Mesenchymal stem cell (in vitro differentiated cells and primary cell): ENCODE measurements around the gene GGCX.

Source experiments
- DNase-seq: peaks from one replicate; pipeline ENCODE4 v3.0.0-alpha.2; 2013
- H2AFZ ChIP-seq: one replicate; pipeline ENCODE4 v1.6.1; 2013; ENCODE audit warnings: low read depth, mild to moderate bottlenecking, control low read depth, inconsistent platforms, low read length, moderate library complexity
- H2AK5ac ChIP-seq: 2 replicates; pipeline ENCODE4 v1.6.1; 2013; ENCODE audit warnings: low read length, moderate library complexity, mild to moderate bottlenecking, inconsistent platforms; ENCODE audit not compliant: severe bottlenecking
- H2BK120ac ChIP-seq: one replicate; pipeline ENCODE4 v1.6.1; 2013; ENCODE audit warnings: low read depth, mild to moderate bottlenecking, inconsistent platforms, low read length, moderate library complexity
- H2BK12ac ChIP-seq, 2 experiments: one replicate each; pipeline ENCODE4 v1.6.1; 2013; ENCODE audit warnings: inconsistent platforms in 2 of 2, low read length in 2 of 2, mild to moderate bottlenecking in 2 of 2, moderate library complexity in 2 of 2, control low read depth in 1 of 2
- H2BK15ac ChIP-seq: one replicate; pipeline ENCODE4 v1.6.1; 2013; ENCODE audit warnings: mild to moderate bottlenecking, low read depth, inconsistent platforms; ENCODE audit not compliant: poor library complexity, severe bottlenecking
- H2BK5ac ChIP-seq: 2 replicates; pipeline ENCODE4 v1.6.1; 2013; ENCODE audit warnings: low read depth, mild to moderate bottlenecking, low read length, control low read depth, inconsistent platforms; ENCODE audit not compliant: poor library complexity, severe bottlenecking
- H3K14ac ChIP-seq, 2 experiments: one replicate each; pipeline ENCODE4 v1.6.1; 2013; ENCODE audit warnings: inconsistent platforms in 2 of 2, low read length in 2 of 2, control low read depth in 1 of 2, mild to moderate bottlenecking in 1 of 2, moderate library complexity in 1 of 2
- H3K18ac ChIP-seq, 2 experiments: one replicate each; pipeline ENCODE4 v1.6.1; 2013; ENCODE audit warnings: inconsistent platforms in 2 of 2, low read length in 2 of 2, control low read depth in 1 of 2, low read depth in 1 of 2, mild to moderate bottlenecking in 1 of 2
- H3K23ac ChIP-seq, 2 experiments: one replicate each; pipeline ENCODE4 v1.6.1; 2013; ENCODE audit warnings: inconsistent platforms in 2 of 2, low read length in 2 of 2, mild to moderate bottlenecking in 2 of 2, moderate library complexity in 2 of 2, control low read depth in 1 of 2
- H3K27ac ChIP-seq: 2 replicates; pipeline ENCODE4 v1.5.1; 2013; ENCODE audit warnings: mild to moderate bottlenecking, moderate library complexity, low read length, control low read depth, inconsistent platforms; ENCODE audit not compliant: poor library complexity, severe bottlenecking
- H3K27me3 ChIP-seq, 2 experiments: 2 replicates each; pipeline versions ENCODE4 v1.6.1 to v1.7.0; 2013; ENCODE audit warnings: low read length in 2 of 2, mild to moderate bottlenecking in 2 of 2, moderate library complexity in 2 of 2, control low read depth in 1 of 2, inconsistent platforms in 1 of 2; ENCODE audit not compliant: control insufficient read depth in 1 of 2, insufficient read depth in 1 of 2
- H3K36me3 ChIP-seq, 2 experiments: 2 replicates each; pipeline versions ENCODE4 v1.6.1 to v1.7.0; 2013; ENCODE audit warnings: low read length in 2 of 2, control low read depth in 1 of 2, inconsistent platforms in 1 of 2, low read depth in 1 of 2, mild to moderate bottlenecking in 1 of 2; ENCODE audit not compliant: insufficient read depth in 2 of 2, control insufficient read depth in 1 of 2
- H3K4ac ChIP-seq, 2 experiments: one replicate each; pipeline ENCODE4 v1.6.1; 2013; ENCODE audit warnings: inconsistent platforms in 2 of 2, low read length in 2 of 2, mild to moderate bottlenecking in 2 of 2, moderate library complexity in 2 of 2, control low read depth in 1 of 2, low read depth in 1 of 2
- H3K4me1 ChIP-seq: 2 replicates; pipeline ENCODE4 v1.6.1; 2013; ENCODE audit warnings: low read depth, low read length, control low read depth; ENCODE audit not compliant: control insufficient read depth, insufficient read depth
- H3K4me2 ChIP-seq: 2 replicates; pipeline ENCODE4 v1.6.1; 2013; ENCODE audit warnings: low read length, mild to moderate bottlenecking, inconsistent platforms; ENCODE audit not compliant: poor library complexity, severe bottlenecking
- H3K4me3 ChIP-seq, 2 experiments: 2 replicates each; pipeline versions ENCODE4 v1.5.1 to v1.7.0; 2013; ENCODE audit warnings: low read length in 2 of 2, mild to moderate bottlenecking in 2 of 2, control low read depth in 1 of 2, low read depth in 1 of 2; ENCODE audit not compliant: insufficient read depth in 1 of 2
- H3K79me1 ChIP-seq: replicated peaks from 2 replicates; pipeline ENCODE4 v1.6.1; 2013; ENCODE audit warnings: mild to moderate bottlenecking, control low read depth, low read length, inconsistent platforms; ENCODE audit not compliant: poor library complexity, severe bottlenecking
- H3K9ac ChIP-seq: 2 replicates; pipeline ENCODE4 v1.7.0; 2013; ENCODE audit warnings: mild to moderate bottlenecking, low read length, moderate library complexity
- H3K9me3 ChIP-seq: 2 replicates; pipeline ENCODE4 v1.7.0; 2013; ENCODE audit warnings: mild to moderate bottlenecking, low read length; ENCODE audit not compliant: control insufficient read depth
- H4K8ac ChIP-seq: one replicate; pipeline ENCODE4 v1.6.1; 2013; ENCODE audit warnings: inconsistent platforms, mild to moderate bottlenecking, low read length, moderate library complexity
- H4K91ac ChIP-seq: one replicate; pipeline ENCODE4 v1.6.1; 2013; ENCODE audit warnings: mild to moderate bottlenecking, low read length, inconsistent platforms
- WGBS: methylation state at CpG from one replicate; pipeline ENCODE4 v1.1.7; 2013; ENCODE audit warnings: mixed read lengths; 5-methylcytosine and 5-hydroxymethylcytosine counted together

GGCX gene

DNA sequence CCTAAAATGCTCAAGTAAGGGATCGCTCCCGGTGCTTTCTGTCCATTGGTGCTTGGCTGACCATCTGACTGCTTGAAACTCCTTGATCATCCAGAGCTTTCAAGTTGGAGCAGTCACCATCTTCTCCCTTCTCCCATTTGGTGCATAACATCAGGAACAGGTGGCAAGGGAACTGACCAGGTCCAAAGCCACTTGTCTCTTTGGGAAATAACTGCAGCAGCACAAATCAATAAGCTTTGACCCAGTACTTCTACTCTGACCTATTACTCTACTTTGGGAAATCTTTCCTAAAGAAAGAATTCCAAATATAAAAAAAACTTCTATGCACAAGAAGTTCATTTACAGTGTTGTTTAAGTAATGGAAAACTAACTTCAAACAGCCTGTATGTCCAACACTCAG, 32.9 kb downstream of the GGCX start:
- WGBS, result 98% methylated on average over 2 of the region's 2 CpGs
- no peak overlapping the region for H2BK5ac ChIP-seq
- H3K36me3 ChIP-seq, result no peaks in the 10 kb centered on the region
- peaks cover 0 to 3% of the 10 kb centered on the region in 2 experiments for H3K27me3 ChIP-seq
- no peak overlapping the region for H3K27ac ChIP-seq
- no peak overlapping the region for H2BK12ac ChIP-seq
- no peak overlapping the region for H2AK5ac ChIP-seq
- no peak overlapping the region for H3K4me3 ChIP-seq
- no peaks in the 10 kb centered on the region for H3K9me3 ChIP-seq
- H3K79me1 ChIP-seq, result no peaks in the 10 kb centered on the region
- no peak overlapping the region for H3K4me2 ChIP-seq
- H3K4ac ChIP-seq, result no peak overlapping the region
- H2AFZ ChIP-seq, result no peak overlapping the region
- H4K8ac ChIP-seq, result no peak overlapping the region
- no peak overlapping the region for H3K18ac ChIP-seq
- no peak overlapping the region for H3K9ac ChIP-seq
- no peak overlapping the region for H2BK15ac ChIP-seq
- H4K91ac ChIP-seq, result no peak overlapping the region
- no peaks in the 10 kb centered on the region for H3K4me1 ChIP-seq
- no peak for DNase-seq
- H2BK120ac ChIP-seq, result no peak overlapping the region
- H3K14ac ChIP-seq, result no peak overlapping the region
- no peak overlapping the region for H3K23ac ChIP-seq

DNA sequence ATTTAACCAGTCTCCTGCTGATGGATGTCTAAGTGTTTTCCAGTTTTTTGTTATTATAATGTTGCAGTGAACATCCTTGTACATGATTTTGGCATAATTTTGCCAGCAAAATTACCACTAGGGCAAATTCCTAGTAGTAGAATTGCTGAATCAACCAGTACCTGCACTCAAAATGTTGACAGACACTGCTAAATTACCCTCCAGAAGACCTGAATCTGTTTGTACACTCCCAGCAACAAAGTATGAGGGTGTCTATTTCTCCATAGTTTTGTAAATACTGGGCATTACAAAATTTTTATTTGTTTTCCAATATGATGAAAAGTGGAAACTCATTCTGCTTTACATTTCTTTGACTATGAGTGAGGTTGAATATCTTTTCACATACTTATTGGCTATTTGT, 33.5 kb downstream of the GGCX start:
- no peak overlapping the region for H2BK15ac ChIP-seq
- H3K14ac ChIP-seq, result no peak overlapping the region
- H2BK12ac ChIP-seq, result no peak overlapping the region
- H3K36me3 ChIP-seq, result no peaks in the 10 kb centered on the region
- no peak for DNase-seq
- no peak overlapping the region for H4K8ac ChIP-seq
- H3K4ac ChIP-seq, result no peak overlapping the region
- H4K91ac ChIP-seq, result no peak overlapping the region
- no peak overlapping the region for H2AFZ ChIP-seq
- no peak overlapping the region for H2BK120ac ChIP-seq
- H3K4me3 ChIP-seq, result no peak overlapping the region
- no peak overlapping the region for H3K27ac ChIP-seq
- no peak overlapping the region for H3K23ac ChIP-seq
- peaks cover 0 to 3% of the 10 kb centered on the region in 2 experiments for H3K27me3 ChIP-seq
- H2AK5ac ChIP-seq, result no peak overlapping the region
- no peak overlapping the region for H2BK5ac ChIP-seq
- no peaks in the 10 kb centered on the region for H3K79me1 ChIP-seq
- no peaks in the 10 kb centered on the region for H3K4me1 ChIP-seq
- H3K9ac ChIP-seq, result no peak overlapping the region
- H3K4me2 ChIP-seq, result no peak overlapping the region
- no peak overlapping the region for H3K18ac ChIP-seq
- no peaks in the 10 kb centered on the region for H3K9me3 ChIP-seq

DNA sequence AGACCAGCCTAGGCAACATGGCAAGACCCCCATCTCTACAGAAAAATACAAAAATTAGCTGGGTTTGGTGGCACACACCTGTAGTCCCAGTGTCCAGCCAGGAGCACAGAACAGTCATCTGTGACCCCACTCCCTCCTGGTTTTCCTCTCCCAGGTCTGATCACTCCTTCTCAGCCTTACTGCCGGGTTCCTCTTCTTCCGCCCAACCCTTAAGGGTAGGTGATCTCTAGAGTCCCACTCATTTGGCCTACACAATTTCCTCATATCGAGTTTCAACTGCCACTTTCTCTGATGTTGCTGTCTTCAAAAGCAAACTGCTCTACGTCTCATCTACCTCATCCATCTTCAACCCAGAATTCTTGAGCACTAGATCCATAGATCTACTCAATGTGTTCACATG, 35.7 kb downstream of the GGCX start:
- WGBS, result 96% methylated on average over 4 of the region's 4 CpGs

DNA sequence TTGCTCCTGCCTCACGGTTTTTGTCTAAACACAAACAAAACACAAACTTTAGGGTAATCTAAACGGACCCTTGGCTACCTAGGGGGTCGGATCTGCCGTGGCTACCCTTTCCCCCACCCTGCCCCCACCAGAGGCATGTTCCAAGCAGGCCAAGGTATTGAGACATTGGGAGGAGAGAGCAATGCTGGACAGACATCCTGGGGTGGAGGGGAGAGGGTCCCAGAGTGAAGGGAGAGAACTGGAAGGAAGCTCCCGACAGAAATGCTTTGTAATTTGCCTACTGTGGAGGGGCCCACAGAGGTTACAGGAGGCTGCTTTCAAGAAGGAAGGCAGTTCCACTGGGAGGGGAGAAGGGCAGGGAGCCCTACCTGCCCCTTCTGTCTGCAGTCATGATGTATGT, 36.3 kb downstream of the GGCX start:
- Histone ChIP-seq H3K14ac (no peak overlapping the region), H3K27ac (no peak overlapping the region), H3K4me3 (no peak overlapping the region), H3K18ac (no peak overlapping the region), H3K36me3 (no peaks in the 10 kb centered on the region), H4K8ac (no peak overlapping the region), H3K9ac (no peak overlapping the region), H2BK12ac (peak overlapping the region in 1 of 2 experiments; percentile 0), H3K23ac (no peak overlapping the region), H3K9me3 (no peaks in the 10 kb centered on the region), H4K91ac (no peak overlapping the region), H3K4ac (no peak overlapping the region), H2BK5ac (no peak overlapping the region), H2BK15ac (no peak overlapping the region), H2AK5ac (no peak overlapping the region), H2AFZ (no peak overlapping the region), H3K27me3 (peaks cover 0 to 3% of the 10 kb centered on the region in 2 experiments), H2BK120ac (no peak overlapping the region), H3K4me1 (no peaks in the 10 kb centered on the region), H3K79me1 (no peaks in the 10 kb centered on the region), H3K4me2 (no peak overlapping the region)
- DNase-seq, result no peak
- WGBS, result 27% methylated on average over 3 of the region's 5 CpGs

More for the DNA sequence above, 35.7 kb downstream of the GGCX start:
- Histone ChIP-seq H3K27ac (no peak overlapping the region), H3K4me2 (no peak overlapping the region), H3K4me1 (no peaks in the 10 kb centered on the region), H2BK12ac (no peak overlapping the region), H3K23ac (no peak overlapping the region), H3K9me3 (no peaks in the 10 kb centered on the region), H3K14ac (no peak overlapping the region), H3K79me1 (no peaks in the 10 kb centered on the region), H3K27me3 (peaks cover 0 to 3% of the 10 kb centered on the region in 2 experiments), H3K4me3 (no peak overlapping the region), H2AK5ac (no peak overlapping the region), H3K9ac (no peak overlapping the region), H3K4ac (no peak overlapping the region), H3K18ac (no peak overlapping the region), H2BK15ac (no peak overlapping the region), H3K36me3 (no peaks in the 10 kb centered on the region), H2BK5ac (no peak overlapping the region), H2BK120ac (no peak overlapping the region), H4K91ac (no peak overlapping the region), H4K8ac (no peak overlapping the region), H2AFZ (no peak overlapping the region)
- no peak for DNase-seq
